ENCODE data around the gene MDGA2.

Gene MDGA2

DNA sequence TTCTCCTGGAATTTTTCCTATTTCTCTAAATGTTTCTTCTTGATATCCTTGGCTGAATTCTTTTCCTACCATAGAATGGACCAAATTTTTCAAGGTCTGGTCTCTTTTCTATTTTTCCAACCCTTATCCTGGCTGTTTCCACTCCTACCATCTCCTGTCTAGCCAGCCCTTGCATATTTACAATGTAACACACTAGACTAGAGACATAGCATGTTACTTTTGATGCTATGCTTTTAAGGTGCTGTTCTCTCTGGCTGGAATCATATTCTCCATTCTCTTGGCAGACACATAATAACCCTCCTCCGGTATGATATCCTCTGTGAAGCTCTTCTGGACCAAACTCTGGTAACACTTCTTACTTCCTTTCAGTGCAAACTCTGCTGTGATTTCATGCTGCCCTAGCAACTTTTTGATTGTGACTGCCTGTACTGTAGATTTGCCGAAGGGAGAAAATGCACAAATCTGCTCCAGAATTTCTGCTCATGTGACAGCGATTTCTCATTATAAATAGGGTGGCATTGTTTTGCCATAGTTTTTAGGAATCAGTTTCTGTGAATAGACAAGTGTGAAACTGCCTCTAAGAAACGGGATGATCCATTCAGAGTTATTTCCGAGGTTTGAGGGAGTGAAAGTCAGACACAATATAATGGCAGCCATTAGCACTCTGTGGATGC is 284.4 kb downstream of the MDGA2 start:
- H3F3A ChIP-seq (ENCODE audit: insufficient read depth), result no peaks in the 10 kb centered on the region
- H2AFZ ChIP-seq (ENCODE audit: low read depth, low read length, severe bottlenecking), result no peak overlapping the region
- no peak overlapping the region for H3K4me3 ChIP-seq (ENCODE audit: insufficient read depth, low read length, poor library complexity, severe bottlenecking)
- no peak overlapping the region for H3K27ac ChIP-seq (ENCODE audit: low read depth, low read length)
- H3K27me3 ChIP-seq (ENCODE audit: low read length), result no peaks in the 10 kb centered on the region
- H3K9me2 ChIP-seq (replicated peaks; ENCODE audit: insufficient read depth, low read length), result no peaks in the 10 kb centered on the region
- no peak for TF ChIP-seq EZH2phosphoT487 (conservative IDR thresholded peaks at IDR 0.05; ENCODE audit: low read length)
- TF ChIP-seq, protein P1, sequence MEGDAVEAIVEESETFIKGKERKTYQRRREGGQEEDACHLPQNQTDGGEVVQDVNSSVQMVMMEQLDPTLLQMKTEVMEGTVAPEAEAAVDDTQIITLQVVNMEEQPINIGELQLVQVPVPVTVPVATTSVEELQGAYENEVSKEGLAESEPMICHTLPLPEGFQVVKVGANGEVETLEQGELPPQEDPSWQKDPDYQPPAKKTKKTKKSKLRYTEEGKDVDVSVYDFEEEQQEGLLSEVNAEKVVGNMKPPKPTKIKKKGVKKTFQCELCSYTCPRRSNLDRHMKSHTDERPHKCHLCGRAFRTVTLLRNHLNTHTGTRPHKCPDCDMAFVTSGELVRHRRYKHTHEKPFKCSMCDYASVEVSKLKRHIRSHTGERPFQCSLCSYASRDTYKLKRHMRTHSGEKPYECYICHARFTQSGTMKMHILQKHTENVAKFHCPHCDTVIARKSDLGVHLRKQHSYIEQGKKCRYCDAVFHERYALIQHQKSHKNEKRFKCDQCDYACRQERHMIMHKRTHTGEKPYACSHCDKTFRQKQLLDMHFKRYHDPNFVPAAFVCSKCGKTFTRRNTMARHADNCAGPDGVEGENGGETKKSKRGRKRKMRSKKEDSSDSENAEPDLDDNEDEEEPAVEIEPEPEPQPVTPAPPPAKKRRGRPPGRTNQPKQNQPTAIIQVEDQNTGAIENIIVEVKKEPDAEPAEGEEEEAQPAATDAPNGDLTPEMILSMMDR (IDR thresholded peaks at IDR 0.05; ENCODE audit: insufficient read depth, low read length, poor library complexity, severe bottlenecking), result no peak
- no peaks in the 10 kb centered on the region for H3K36me3 ChIP-seq (ENCODE audit: low read length)
- no peaks in the 10 kb centered on the region for H3K79me2 ChIP-seq (ENCODE audit: insufficient read depth, low read length)
- H3K9me3 ChIP-seq (ENCODE audit: insufficient read depth, low read length), result no peaks in the 10 kb centered on the region
- no peak overlapping the region for H3K4me2 ChIP-seq (ENCODE audit: low read depth, low read length, poor library complexity, severe bottlenecking)
- no peak overlapping the region for H3K9ac ChIP-seq (ENCODE audit: low read length)
- no peaks in the 10 kb centered on the region for H4K20me1 ChIP-seq (ENCODE audit: low read depth, low read length)

DNA sequence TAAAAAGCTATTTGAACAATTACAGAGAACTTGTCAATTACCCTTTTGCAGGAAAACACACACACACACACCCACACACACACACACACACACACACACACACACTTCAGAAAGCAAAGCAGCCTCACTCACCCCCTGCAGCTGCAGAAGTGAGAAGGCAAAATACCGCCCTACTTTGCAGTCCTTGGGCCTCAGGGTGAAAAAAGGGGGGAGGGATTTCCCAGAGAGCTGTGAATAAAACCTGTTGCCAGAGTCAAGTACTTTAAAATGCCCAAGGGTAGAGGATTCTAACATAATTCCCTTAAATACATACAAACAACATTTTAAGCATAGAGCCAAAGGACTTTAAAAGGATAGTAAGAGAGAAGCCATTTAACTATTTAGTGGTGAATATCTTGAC is 285.9 kb downstream of the MDGA2 start:
- no peaks in the 10 kb centered on the region for H3F3A ChIP-seq (ENCODE audit: insufficient read depth)
- H3K4me2 ChIP-seq (ENCODE audit: low read depth, low read length, poor library complexity, severe bottlenecking), result no peak overlapping the region
- no peaks in the 10 kb centered on the region for H3K79me2 ChIP-seq (ENCODE audit: insufficient read depth, low read length)
- TF ChIP-seq, protein P1 (IDR thresholded peaks at IDR 0.05; ENCODE audit: insufficient read depth, low read length, poor library complexity, severe bottlenecking), result no peak
- TF ChIP-seq EZH2phosphoT487 (conservative IDR thresholded peaks at IDR 0.05; ENCODE audit: low read length), result no peak
- no peak overlapping the region for H3K4me3 ChIP-seq (ENCODE audit: insufficient read depth, low read length, poor library complexity, severe bottlenecking)
- H3K27me3 ChIP-seq (ENCODE audit: low read length), result no peaks in the 10 kb centered on the region
- H3K36me3 ChIP-seq (ENCODE audit: low read length), result no peaks in the 10 kb centered on the region
- no peaks in the 10 kb centered on the region for H3K9me3 ChIP-seq (ENCODE audit: insufficient read depth, low read length)
- no peak overlapping the region for H3K9ac ChIP-seq (ENCODE audit: low read length)
- no peak overlapping the region for H3K27ac ChIP-seq (ENCODE audit: low read depth, low read length)
- H4K20me1 ChIP-seq (ENCODE audit: low read depth, low read length), result no peaks in the 10 kb centered on the region
- no peak overlapping the region for H2AFZ ChIP-seq (ENCODE audit: low read depth, low read length, severe bottlenecking)
- no peaks in the 10 kb centered on the region; the same call in 1 of the 2 replicates for H3K9me2 ChIP-seq (replicated peaks; ENCODE audit: insufficient read depth, low read length)

DNA sequence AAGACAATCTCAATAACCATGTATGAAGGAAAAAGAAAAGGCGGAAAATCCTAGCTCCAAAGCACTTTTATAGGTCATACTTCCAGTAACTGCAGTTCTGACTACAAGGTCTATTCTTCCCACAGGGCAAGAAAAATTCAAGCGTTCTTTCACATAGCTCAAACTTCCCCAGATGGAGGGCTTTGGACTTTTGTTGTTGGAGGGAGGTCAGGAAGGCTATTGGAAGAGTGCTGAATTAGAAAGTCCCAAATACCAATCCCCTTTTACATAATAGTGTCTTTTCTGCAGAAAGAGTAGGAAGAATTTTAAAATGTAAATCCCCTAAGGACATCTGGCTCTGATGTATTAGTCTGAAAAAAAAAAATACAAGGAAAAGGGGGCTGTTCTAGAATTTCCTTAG is 309.4 kb downstream of the MDGA2 start:
- no peak overlapping the region for H3K9ac ChIP-seq (ENCODE audit: low read length)
- H3K27me3 ChIP-seq (ENCODE audit: low read length), result no peaks in the 10 kb centered on the region
- no peak overlapping the region for H3K27ac ChIP-seq (ENCODE audit: low read depth, low read length)
- H3K4me2 ChIP-seq (ENCODE audit: low read depth, low read length, poor library complexity, severe bottlenecking), result no peak overlapping the region
- no peaks in the 10 kb centered on the region for H3K9me2 ChIP-seq (replicated peaks; ENCODE audit: insufficient read depth, low read length)
- H3K9me3 ChIP-seq (ENCODE audit: insufficient read depth, low read length), result no peaks in the 10 kb centered on the region
- TF ChIP-seq, protein P1 (IDR thresholded peaks at IDR 0.05; ENCODE audit: insufficient read depth, low read length, poor library complexity, severe bottlenecking), result no peak
- no peak for TF ChIP-seq EZH2phosphoT487 (conservative IDR thresholded peaks at IDR 0.05; ENCODE audit: low read length)
- H2AFZ ChIP-seq (ENCODE audit: low read depth, low read length, severe bottlenecking), result no peak overlapping the region
- no peaks in the 10 kb centered on the region for H4K20me1 ChIP-seq (ENCODE audit: low read depth, low read length)
- no peaks in the 10 kb centered on the region for H3K36me3 ChIP-seq (ENCODE audit: low read length)
- no peaks in the 10 kb centered on the region for H3K79me2 ChIP-seq (ENCODE audit: insufficient read depth, low read length)
- H3K4me3 ChIP-seq (ENCODE audit: insufficient read depth, low read length, poor library complexity, severe bottlenecking), result no peak overlapping the region
- H3F3A ChIP-seq (ENCODE audit: insufficient read depth), result no peaks in the 10 kb centered on the region

Measured in SU-DHL-6 (cell line).